ENCODE measurements around the gene SCARB1.

SCARB1 gene

DNA sequence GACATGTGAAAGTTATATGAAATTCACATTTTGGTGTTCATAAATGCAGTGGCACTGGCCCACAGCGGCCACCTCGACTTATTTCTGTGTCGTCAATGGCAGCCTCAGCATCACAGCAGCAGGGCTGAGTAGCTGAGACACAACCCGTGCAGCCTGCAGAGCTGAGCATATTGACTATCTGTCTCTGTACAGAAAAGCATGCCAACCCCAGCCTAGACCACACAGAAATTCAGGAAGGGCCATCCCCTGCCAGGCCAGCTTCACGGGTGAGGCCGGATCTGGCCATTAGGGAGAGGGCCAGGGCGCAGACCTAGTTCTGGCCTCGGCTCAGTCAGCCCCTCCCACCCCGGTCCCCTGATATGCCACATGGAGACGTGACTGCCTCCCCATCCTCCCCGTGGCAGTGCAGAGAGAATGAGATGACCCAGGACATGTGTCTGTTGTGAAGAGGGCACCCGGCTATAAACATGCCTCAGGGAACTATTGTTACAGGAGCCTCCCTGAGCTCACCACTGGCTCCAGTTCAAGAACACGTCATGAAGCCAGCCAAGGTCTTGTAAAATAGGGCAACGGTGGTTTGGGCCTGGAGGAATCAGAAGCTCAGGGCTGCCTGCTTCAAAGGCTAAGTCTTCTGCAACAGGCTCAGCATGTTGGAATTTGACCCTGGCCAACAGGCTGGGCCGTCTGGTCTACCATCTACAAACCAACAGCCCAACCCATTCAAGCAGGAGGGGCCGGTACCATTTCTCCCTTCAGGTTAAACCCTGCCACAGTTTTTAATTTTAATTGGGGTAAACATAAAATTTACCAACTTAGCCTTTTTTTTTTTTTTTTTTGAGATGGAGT is 25.5 kb downstream of the SCARB1 start:
- TF ChIP-seq, protein P1, sequence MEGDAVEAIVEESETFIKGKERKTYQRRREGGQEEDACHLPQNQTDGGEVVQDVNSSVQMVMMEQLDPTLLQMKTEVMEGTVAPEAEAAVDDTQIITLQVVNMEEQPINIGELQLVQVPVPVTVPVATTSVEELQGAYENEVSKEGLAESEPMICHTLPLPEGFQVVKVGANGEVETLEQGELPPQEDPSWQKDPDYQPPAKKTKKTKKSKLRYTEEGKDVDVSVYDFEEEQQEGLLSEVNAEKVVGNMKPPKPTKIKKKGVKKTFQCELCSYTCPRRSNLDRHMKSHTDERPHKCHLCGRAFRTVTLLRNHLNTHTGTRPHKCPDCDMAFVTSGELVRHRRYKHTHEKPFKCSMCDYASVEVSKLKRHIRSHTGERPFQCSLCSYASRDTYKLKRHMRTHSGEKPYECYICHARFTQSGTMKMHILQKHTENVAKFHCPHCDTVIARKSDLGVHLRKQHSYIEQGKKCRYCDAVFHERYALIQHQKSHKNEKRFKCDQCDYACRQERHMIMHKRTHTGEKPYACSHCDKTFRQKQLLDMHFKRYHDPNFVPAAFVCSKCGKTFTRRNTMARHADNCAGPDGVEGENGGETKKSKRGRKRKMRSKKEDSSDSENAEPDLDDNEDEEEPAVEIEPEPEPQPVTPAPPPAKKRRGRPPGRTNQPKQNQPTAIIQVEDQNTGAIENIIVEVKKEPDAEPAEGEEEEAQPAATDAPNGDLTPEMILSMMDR (IDR thresholded peaks at IDR 0.05; ENCODE audit: low read depth, low read length, missing control alignments) = no peak
- H3K4me3 ChIP-seq (ENCODE audit: low read depth, low read length) = no peak overlapping the region
- no peak for DNase-seq (ENCODE audit: low read depth)

DNA sequence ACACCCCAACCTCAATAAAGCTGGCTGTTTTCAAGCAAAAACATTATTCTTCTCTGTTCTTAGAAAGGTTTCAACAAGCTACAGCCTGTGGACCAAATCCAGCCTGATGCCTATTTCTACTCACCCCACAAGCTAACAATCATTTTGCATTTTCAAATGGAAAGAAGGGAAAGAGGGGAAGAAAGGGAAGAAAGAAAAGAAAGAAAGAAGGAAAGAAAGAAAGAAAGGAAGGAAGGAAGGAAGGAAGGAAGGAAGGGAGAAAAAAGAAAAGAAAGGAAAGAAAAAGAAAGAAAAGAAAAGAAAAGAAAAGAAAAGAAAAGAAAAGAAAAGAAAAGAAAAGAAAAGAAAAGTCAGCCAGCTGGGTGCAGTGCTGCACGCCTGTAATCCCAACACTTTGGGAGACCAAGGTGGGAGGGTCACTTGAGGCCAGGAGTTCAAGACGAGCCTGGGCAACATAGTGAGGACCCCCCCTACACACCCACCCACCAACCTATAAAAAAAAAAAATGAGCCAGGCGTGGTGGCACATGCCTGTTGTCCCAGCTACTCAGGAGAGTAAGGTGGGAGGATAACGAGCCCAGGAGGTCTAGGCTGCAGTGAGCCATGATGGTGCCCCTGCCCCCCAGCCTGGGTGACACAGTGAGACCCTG is 26.3 kb downstream of the SCARB1 start:
- TF ChIP-seq, protein P1 (IDR thresholded peaks at IDR 0.05; ENCODE audit: low read depth, low read length, missing control alignments) = no peak
- no peak for DNase-seq (ENCODE audit: low read depth)
- no peak overlapping the region for H3K4me3 ChIP-seq (ENCODE audit: low read depth, low read length)

DNA sequence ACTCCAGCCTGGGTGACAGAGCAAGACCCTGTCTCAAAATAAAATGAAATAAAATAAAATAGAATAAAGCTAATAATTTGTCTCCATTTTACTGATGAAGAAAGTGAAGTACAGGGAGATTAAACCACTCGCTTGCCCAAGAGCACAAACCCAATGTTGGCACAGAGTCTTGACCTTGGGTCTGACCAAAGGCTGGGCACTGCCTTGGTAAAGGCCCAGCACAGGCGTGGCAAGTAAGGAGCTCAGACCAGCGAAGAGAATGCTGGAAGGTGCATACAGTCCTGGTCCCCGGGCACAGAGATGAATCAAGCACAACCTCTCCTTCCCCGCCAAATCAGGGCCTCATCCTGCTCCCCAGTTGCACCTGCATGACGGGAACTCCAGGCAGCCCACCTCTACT is 26.9 kb downstream of the SCARB1 start:
- TF ChIP-seq, protein P1 (IDR thresholded peaks at IDR 0.05; ENCODE audit: low read depth, low read length, missing control alignments) = no peak
- no peak for DNase-seq (ENCODE audit: low read depth)
- H3K4me3 ChIP-seq (ENCODE audit: low read depth, low read length) = no peak overlapping the region

DNA sequence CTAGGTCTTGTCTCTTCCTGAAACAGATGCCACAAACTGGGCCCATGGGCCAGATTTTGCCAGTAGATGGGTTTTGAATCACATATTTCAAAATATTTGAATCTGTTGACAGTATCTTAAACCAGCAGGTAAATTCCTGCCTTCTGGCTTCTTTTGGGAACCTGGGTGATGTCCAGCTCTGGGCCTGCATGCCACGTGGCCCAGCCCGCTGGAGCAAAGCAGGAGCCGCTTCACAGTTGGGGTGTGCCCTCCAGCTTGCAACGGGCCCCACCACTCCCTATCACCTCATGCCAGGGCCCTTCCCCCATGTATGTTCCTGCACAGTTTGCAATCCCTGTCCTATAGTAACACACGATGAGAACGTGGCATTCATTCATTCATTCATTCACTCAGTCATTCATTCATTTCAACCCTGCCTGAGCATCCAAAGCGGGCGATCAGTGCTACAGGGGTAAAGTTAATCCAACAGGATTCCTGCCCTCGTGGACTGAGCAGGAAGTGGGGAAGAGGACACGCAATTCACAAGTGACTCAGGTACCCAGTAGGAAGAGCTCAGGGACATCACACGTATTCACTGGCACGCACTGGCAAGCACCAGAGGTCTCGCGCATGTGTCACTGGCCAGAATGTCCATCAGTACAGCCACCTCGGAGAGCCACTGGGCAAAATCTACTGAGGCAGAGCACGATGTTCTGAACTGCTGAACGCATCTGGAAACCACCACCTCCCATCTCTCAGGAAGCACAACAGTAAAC is 27.8 kb downstream of the SCARB1 start:
- DNase-seq (ENCODE audit: low read depth) = no peak
- TF ChIP-seq, protein P1 (IDR thresholded peaks at IDR 0.05; ENCODE audit: low read depth, low read length, missing control alignments) = no peak

DNA sequence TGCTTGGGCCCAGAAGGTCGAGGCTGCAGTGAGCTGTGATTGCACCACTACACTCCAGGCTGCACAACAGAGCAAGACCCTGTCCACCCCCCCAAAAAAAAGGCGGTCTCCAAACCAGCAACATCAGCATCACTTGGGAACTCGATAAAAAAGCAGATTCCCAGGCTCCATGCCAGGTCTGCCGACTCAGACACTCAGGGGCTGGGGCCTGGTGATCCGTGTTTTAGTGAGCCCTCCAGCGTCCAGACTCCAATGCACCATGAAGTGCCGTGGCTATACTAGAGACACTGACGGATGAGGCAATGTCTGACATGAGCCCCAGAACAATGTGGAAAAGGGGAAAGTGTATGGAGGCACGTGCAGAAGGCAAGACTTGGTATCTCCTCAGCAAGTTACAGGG is 28.8 kb downstream of the SCARB1 start:
- TF ChIP-seq, protein P1 (IDR thresholded peaks at IDR 0.05; ENCODE audit: low read depth, low read length, missing control alignments) = no peak
- H3K4me3 ChIP-seq (ENCODE audit: low read depth, low read length) = no peak overlapping the region
- no peak for DNase-seq (ENCODE audit: low read depth)

More for the DNA sequence above, 27.8 kb downstream of the SCARB1 start:
- no peak overlapping the region for H3K4me3 ChIP-seq (ENCODE audit: low read depth, low read length)

DNA sequence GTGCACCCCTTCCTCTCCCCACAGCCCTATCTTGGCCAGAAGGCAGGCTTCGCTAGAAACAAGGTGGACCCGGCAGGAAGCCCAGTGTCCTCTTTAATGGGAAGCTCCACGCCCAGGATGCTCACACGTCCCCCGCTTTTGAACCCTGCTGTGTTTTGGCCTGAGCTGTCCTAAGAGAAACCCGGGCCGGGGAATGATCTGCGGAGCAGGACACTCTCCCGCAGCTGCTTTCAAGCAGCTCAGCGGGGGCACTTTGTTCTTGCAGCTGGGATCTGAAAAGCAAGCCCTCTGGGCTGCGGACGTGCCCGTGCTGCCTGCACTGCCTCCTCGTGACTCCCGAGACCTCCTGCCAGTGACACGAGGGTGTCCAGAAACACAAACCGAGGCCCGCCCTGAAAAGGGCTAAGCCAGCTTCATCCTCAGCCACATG is 30.0 kb downstream of the SCARB1 start:
- no peak overlapping the region for H3K4me3 ChIP-seq (ENCODE audit: low read depth, low read length)
- TF ChIP-seq, protein P1 (IDR thresholded peaks at IDR 0.05; ENCODE audit: low read depth, low read length, missing control alignments) = no peak
- DNase-seq (ENCODE audit: low read depth) = no peak
